GM23248 (cell line): ENCODE measurements around the gene TMEM229B.

Source experiments
- EZH2 ChIP-seq: fragments of 200-600 bp; sonication (generic); IDR thresholded peaks from 2 replicates; pipeline ENCODE4 v1.6.1; 2018; ENCODE audit warnings: antibody characterized with exemption, mild to moderate bottlenecking; ENCODE audit not compliant: insufficient read depth, poor library complexity, severe bottlenecking
- EZH2phosphoT487 ChIP-seq: fragments of 200-600 bp; sonication (generic); IDR thresholded peaks from 2 replicates; pipeline ENCODE4 v1.6.1; 2018; ENCODE audit warnings: antibody characterized with exemption, moderate library complexity, mild to moderate bottlenecking, low read depth; ENCODE audit not compliant: insufficient read depth

- TF ChIP-seq EZH2 (no peak), EZH2phosphoT487 (no peak)
These were observed 35.5 kb upstream of the TMEM229B start for GRCh38 chr14:67523764-67524633.
